Tibial artery (tissue), 4 donors: Measurements from ENCODE around the gene LEMD2.

Experiments
- DNase-seq, 2 donors: peaks; one replicate each; pipeline ENCODE4 v3.0.0-alpha.2; 2019
- H3K27ac ChIP-seq, 2 donors: fragments of 200-600 bp; sonication (generic) in 1 of 2; 1 replicate in 1 of 2; 2 replicates in 1 of 2; pipeline ENCODE4 v1.5.1; 2018 to 2019; ENCODE audit warnings: mild to moderate bottlenecking in 1 of 2
- H3K27me3 ChIP-seq, 2 donors: fragments of 200-600 bp; sonication (generic) in 1 of 2; one replicate each; pipeline versions ENCODE4 v1.5.1 to v1.6.0; 2016 to 2019
- H3K36me3 ChIP-seq, 3 donors: fragments of 200-600 bp; sonication (generic) in 2 of 3; one replicate each; pipeline ENCODE4 v1.5.1; 2016 to 2019; ENCODE audit warnings: mild to moderate bottlenecking in 2 of 3
- H3K4me1 ChIP-seq, 4 donors: fragments of 200-600 bp; sonication (generic) in 2 of 4; 1 replicate in 3 of 4; 2 replicates in 1 of 4; pipeline ENCODE4 v1.5.1; 2016 to 2019
- H3K4me3 ChIP-seq, 2 donors: fragments of 200-600 bp; sonication (generic) in 1 of 2; 1 replicate in 1 of 2; 2 replicates in 1 of 2; pipeline ENCODE4 v1.5.1; 2018 to 2019; ENCODE audit warnings: mild to moderate bottlenecking in 2 of 2
- H3K9me3 ChIP-seq, 3 donors: fragments of 200-600 bp; sonication (generic) in 1 of 3; one replicate each; pipeline ENCODE4 v1.5.1; 2016 to 2019
- CTCF ChIP-seq, 2 experiments: fragments of 200-600 bp in 1 of 2; fragments of 450-650 bp in 1 of 2; IDR thresholded peaks; one replicate each; pipeline ENCODE4 v1.5.1; 2017 to 2019; ENCODE audit warnings: antibody characterized with exemption in 2 of 2, mild to moderate bottlenecking in 1 of 2, moderate library complexity in 1 of 2
- intact Hi-C: fragments of 100-400 bp; cut with DNase I; formaldehyde crosslinking; loops from one replicate; pipeline ENCODE4 v1.15.0; 2023; ENCODE audit warnings: low total_unique reads

LEMD2 gene

GRCh38 chr6:33785778-33786177, 3.2 kb downstream of the LEMD2 start:
- Histone ChIP-seq H3K9me3 (no peaks in the 10 kb centered on the region), H3K27ac (no peak overlapping the region), H3K4me1 (peaks cover 0 to 48% (median 34%) of the 10 kb centered on the region in 4 donors), H3K36me3 (peaks cover 33 to 62% (median 45%) of the 10 kb centered on the region in 3 donors), H3K27me3 (no peaks in the 10 kb centered on the region), H3K4me3 (no peak overlapping the region)
- DNase-seq: no peak
- intact Hi-C loops: no loop called here
- no peak for TF ChIP-seq CTCF (IDR thresholded peaks at IDR 0.05)

- no peaks in the 10 kb centered on the region for H3K27me3 ChIP-seq
- no peak overlapping the region for H3K27ac ChIP-seq
- H3K9me3 ChIP-seq: no peaks in the 10 kb centered on the region
- intact Hi-C loops: no loop called here
- H3K36me3 ChIP-seq: peaks cover 43 to 72% (median 55%) of the 10 kb centered on the region in 3 donors
- peaks cover 0 to 48% (median 34%) of the 10 kb centered on the region in 4 donors for H3K4me1 ChIP-seq
- no peak for TF ChIP-seq CTCF (IDR thresholded peaks at IDR 0.05)
- no peak overlapping the region for H3K4me3 ChIP-seq
- DNase-seq: no peak
Observed at GRCh38 chr6:33784787-33785186, 4.1 kb downstream of the LEMD2 start.

GRCh38 chr6:33783781-33784520, 5.0 kb downstream of the LEMD2 start:
- no peaks in the 10 kb centered on the region for H3K27me3 ChIP-seq
- no peak for DNase-seq
- intact Hi-C loops: no loop called here

GRCh38 chr6:33782561-33782960, 6.4 kb downstream of the LEMD2 start:
- Histone ChIP-seq H3K27ac (no peak overlapping the region), H3K4me3 (no peak overlapping the region), H3K9me3 (no peaks in the 10 kb centered on the region), H3K27me3 (no peaks in the 10 kb centered on the region), H3K4me1 (peaks cover 0 to 38% (median 29%) of the 10 kb centered on the region in 4 donors), H3K36me3 (peaks cover 65 to 88% (median 77%) of the 10 kb centered on the region in 3 donors)
- no peak for DNase-seq
- intact Hi-C loops: no loop called here
- no peak for TF ChIP-seq CTCF (IDR thresholded peaks at IDR 0.05)

More at GRCh38 chr6:33783781-33784520, 5.0 kb downstream of the LEMD2 start:
- Histone ChIP-seq H3K4me3 (no peak overlapping the region), H3K36me3 (peaks cover 51 to 80% (median 63%) of the 10 kb centered on the region in 3 donors), H3K27ac (no peak overlapping the region), H3K4me1 (peaks cover 0 to 43% (median 34%) of the 10 kb centered on the region in 4 donors), H3K9me3 (no peaks in the 10 kb centered on the region)
- no peak for TF ChIP-seq CTCF (IDR thresholded peaks at IDR 0.05)

GRCh38 chr6:33781131-33781975, 7.6 kb downstream of the LEMD2 start:
- H3K36me3 ChIP-seq: peaks cover 77 to 100% (median 89%) of the 10 kb centered on the region in 3 donors
- no peak for DNase-seq

More at GRCh38 chr6:33781131-33781975, 7.6 kb downstream of the LEMD2 start:
- peaks cover 0 to 26% (median 17%) of the 10 kb centered on the region in 4 donors for H3K4me1 ChIP-seq
- TF ChIP-seq CTCF (IDR thresholded peaks at IDR 0.05): no peak
- no peak overlapping the region for H3K27ac ChIP-seq
- H3K9me3 ChIP-seq: no peaks in the 10 kb centered on the region
- intact Hi-C loops: no loop called here
- H3K4me3 ChIP-seq: no peak overlapping the region
- H3K27me3 ChIP-seq: no peaks in the 10 kb centered on the region
